Esophagus muscularis mucosa (tissue), 4 donors: ENCODE results near the gene PHAF1. TPM values are rescaled to one million over a fixed set of nuclear protein-coding genes. Genes with fewer than 3 reads are reported as not detected.

ENCODE experiments used
- DNase-seq: peaks from one replicate; pipeline ENCODE4 v3.0.0-alpha.2; 2017; ENCODE audit errors: extremely low spot score
- H3K27ac ChIP-seq, 4 donors: fragments of 200-600 bp; sonication (generic); replicated peaks in 1 of 4; 1 replicate in 3 of 4; 2 replicates in 1 of 4; pipeline ENCODE4 v1.5.1; 2016 to 2019; ENCODE audit warnings: mild to moderate bottlenecking in 1 of 4
- H3K27me3 ChIP-seq, 4 donors: fragments of 200-600 bp; sonication (generic); one replicate each; pipeline versions ENCODE4 v1.5.1 to v1.6.0; 2016 to 2019
- H3K36me3 ChIP-seq, 4 donors: fragments of 200-600 bp; sonication (generic); one replicate each; pipeline ENCODE4 v1.5.1; 2016 to 2019
- H3K4me1 ChIP-seq, 4 donors: fragments of 200-600 bp; sonication (generic); one replicate each; pipeline ENCODE4 v1.5.1; 2016 to 2019
- H3K4me3 ChIP-seq, 4 donors: fragments of 200-600 bp; sonication (generic); 1 replicate in 2 of 4; 2 replicates in 2 of 4; pipeline ENCODE4 v1.5.1; 2016 to 2019; ENCODE audit warnings: mild to moderate bottlenecking in 4 of 4, moderate library complexity in 1 of 4
- H3K9me3 ChIP-seq, 4 donors: fragments of 200-600 bp; sonication (generic); 1 replicate in 3 of 4; 2 replicates in 1 of 4; pipeline ENCODE4 v1.5.1; 2016 to 2019
- EP300 ChIP-seq: sonication (generic); formaldehyde crosslinking; IDR thresholded peaks from one replicate; pipeline ENCODE4 v1.6.1; 2017; ENCODE audit warnings: antibody characterized with exemption
- POLR2A ChIP-seq: fragments of 450-650 bp; IDR thresholded peaks from one replicate; pipeline ENCODE4 v1.6.1; 2017; ENCODE audit warnings: antibody characterized with exemption, moderate library complexity, mild to moderate bottlenecking, low read depth
- POLR2AphosphoS5 ChIP-seq, 2 donors: sonication (generic); formaldehyde crosslinking; IDR thresholded peaks; one replicate each; pipeline ENCODE4 v1.6.1; 2017; ENCODE audit warnings: antibody characterized with exemption in 2 of 2
- WGBS: methylation state at CpG from one replicate; pipeline ENCODE4 v1.1.5; 2018; 5-methylcytosine and 5-hydroxymethylcytosine counted together
- intact Hi-C: fragments of 100-400 bp; cut with DNase I; formaldehyde crosslinking; loops from one replicate; pipeline ENCODE4 v1.15.1; 2023
- total RNA-seq, 4 donors: library from RNA; depleted of rRNA; stranded (reverse); fragments of >200 nt; gene quantifications; one replicate each; pipeline versions ENCODE4 v1.1.0 to v1.2.1, GENCODE V29; 2016
- TF ChIP-seq, protein P1 (sequence below), 3 experiments: fragments of 200-600 bp in 2 of 3; fragments of 450-650 bp in 1 of 3; sonication (generic) in 2 of 3; IDR thresholded peaks; one replicate each; pipeline ENCODE4 v1.5.1; 2017 to 2019; ENCODE audit warnings: antibody characterized with exemption in 3 of 3, mild to moderate bottlenecking in 2 of 3, moderate library complexity in 1 of 3

PHAF1 gene
- total RNA-seq, 4 donors from 2014 or later = 11.4 to 23.7 (median 17.1) TPM

DNA sequence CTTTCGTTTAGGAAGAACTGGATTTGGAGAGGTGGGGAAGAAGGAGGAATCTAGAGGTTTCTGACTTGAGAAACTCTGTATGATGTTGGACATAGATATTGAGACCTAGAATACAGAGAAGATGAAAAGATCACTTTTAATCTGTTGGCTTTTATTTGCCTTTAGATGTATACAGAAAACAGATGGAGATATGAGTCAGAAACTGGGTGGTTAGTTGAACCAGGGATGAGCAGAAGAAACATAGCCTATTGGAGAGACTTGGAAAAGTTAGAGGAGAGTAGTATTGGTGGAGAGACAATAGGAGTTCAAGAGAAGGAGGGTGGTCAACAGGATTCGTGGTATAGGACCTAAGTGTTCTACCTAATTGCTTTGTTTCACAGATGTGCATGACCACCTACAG is 5.1 kb downstream of the PHAF1 start:
- peaks cover 0 to 15% (median 1%) of the 10 kb centered on the region in 4 donors for H3K36me3 ChIP-seq
- WGBS = 95% methylated on average over 2 of the region's 2 CpGs
- H3K9me3 ChIP-seq = no peaks in the 10 kb centered on the region
- H3K27me3 ChIP-seq = no peaks in the 10 kb centered on the region
- H3K4me1 ChIP-seq = peaks cover 13 to 38% (median 23%) of the 10 kb centered on the region in 4 donors
- intact Hi-C loops = no loop called here
- H3K4me3 ChIP-seq = no peak overlapping the region
- no peak for TF ChIP-seq POLR2A
- TF ChIP-seq, protein P1, sequence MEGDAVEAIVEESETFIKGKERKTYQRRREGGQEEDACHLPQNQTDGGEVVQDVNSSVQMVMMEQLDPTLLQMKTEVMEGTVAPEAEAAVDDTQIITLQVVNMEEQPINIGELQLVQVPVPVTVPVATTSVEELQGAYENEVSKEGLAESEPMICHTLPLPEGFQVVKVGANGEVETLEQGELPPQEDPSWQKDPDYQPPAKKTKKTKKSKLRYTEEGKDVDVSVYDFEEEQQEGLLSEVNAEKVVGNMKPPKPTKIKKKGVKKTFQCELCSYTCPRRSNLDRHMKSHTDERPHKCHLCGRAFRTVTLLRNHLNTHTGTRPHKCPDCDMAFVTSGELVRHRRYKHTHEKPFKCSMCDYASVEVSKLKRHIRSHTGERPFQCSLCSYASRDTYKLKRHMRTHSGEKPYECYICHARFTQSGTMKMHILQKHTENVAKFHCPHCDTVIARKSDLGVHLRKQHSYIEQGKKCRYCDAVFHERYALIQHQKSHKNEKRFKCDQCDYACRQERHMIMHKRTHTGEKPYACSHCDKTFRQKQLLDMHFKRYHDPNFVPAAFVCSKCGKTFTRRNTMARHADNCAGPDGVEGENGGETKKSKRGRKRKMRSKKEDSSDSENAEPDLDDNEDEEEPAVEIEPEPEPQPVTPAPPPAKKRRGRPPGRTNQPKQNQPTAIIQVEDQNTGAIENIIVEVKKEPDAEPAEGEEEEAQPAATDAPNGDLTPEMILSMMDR (IDR thresholded peaks at IDR 0.05) = no peak
- TF ChIP-seq EP300 = no peak
- TF ChIP-seq POLR2AphosphoS5 (IDR thresholded peaks at IDR 0.05) = no peak
- DNase-seq = no peak
- H3K27ac ChIP-seq = no peak overlapping the region

DNA sequence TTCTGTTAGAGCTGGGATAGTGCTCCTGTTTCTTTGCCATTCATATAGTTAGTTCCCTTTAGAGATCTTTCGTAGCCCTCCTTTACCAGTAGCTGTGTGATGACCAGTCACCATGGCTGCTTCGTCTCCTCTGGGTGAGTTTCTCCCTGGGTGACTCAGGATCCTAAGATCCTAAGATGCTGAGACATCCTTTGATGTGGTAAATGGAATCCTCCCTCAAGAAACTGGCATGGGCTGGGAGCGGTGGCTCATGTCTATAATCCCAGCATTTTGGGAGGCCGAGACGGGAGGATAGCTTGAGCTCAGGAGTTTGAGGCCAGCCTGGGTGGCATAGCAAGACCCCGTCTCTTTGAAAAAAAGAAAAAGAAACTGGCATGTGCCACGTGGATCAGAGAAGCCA is 5.9 kb downstream of the PHAF1 start:
- intact Hi-C loops = no loop called here

DNA sequence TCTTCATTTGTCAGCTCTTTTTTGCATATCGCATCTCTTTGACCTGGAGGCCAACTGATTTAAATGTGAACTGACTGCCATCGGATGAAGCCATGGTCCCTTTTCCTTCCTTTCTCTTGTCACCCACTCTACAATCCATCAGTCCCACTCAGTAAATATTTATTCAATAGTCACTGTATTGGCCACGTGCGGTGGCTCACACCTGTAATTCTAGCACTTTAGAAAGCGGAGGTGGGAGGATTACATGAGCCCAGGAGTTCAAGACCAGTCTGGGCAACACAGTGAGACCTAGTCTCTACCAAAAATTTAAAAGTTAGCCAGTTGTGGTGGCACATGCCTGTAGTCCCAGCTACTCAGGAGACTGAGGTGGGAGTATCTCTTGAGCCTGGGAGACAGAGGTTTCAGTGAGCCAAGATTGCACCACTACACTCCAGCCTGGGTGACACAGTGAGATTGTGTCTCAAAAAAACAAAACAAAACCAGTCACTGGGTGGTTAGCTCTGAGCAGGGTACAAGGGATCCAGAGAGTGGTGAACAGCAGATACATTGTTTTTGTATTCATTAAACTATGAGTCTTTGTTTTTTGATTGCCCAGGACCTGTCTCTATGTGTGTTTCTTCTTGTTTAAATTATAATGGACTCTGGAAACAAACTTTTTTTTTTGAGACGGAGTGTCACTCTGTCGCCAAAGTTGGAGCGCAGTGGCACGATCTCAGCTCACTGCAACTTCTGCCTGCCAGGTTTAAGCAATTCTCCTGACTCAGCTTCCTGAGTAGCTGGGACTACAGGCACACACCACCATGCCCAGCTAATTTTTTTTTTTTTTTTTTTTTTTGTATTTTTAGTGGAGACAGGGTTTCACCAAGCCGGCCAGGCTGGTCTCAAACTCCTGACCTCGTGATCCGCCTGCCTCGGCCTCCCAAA is 6.9 kb downstream of the PHAF1 start:
- WGBS = 80% methylated on average over 13 of the region's 13 CpGs
- TF ChIP-seq POLR2A (no peak), EP300 (no peak), POLR2AphosphoS5 (IDR thresholded peaks at IDR 0.05) (no peak)
- TF ChIP-seq, protein P1 (IDR thresholded peaks at IDR 0.05) = no peak
- no peak overlapping the region for H3K4me3 ChIP-seq

More for the DNA sequence above, 5.9 kb downstream of the PHAF1 start:
- no peaks in the 10 kb centered on the region for H3K27me3 ChIP-seq
- peaks cover 0 to 24% (median 8%) of the 10 kb centered on the region in 4 donors for H3K36me3 ChIP-seq
- DNase-seq = no peak
- WGBS = 77% methylated on average over 7 of the region's 7 CpGs
- no peak for TF ChIP-seq EP300
- TF ChIP-seq, protein P1 (IDR thresholded peaks at IDR 0.05) = no peak
- TF ChIP-seq POLR2AphosphoS5 (IDR thresholded peaks at IDR 0.05) = no peak
- no peak for TF ChIP-seq POLR2A
- peaks cover 9 to 33% (median 18%) of the 10 kb centered on the region in 4 donors for H3K4me1 ChIP-seq
- H3K9me3 ChIP-seq = no peaks in the 10 kb centered on the region
- H3K4me3 ChIP-seq = no peak overlapping the region
- no peak overlapping the region for H3K27ac ChIP-seq

DNA sequence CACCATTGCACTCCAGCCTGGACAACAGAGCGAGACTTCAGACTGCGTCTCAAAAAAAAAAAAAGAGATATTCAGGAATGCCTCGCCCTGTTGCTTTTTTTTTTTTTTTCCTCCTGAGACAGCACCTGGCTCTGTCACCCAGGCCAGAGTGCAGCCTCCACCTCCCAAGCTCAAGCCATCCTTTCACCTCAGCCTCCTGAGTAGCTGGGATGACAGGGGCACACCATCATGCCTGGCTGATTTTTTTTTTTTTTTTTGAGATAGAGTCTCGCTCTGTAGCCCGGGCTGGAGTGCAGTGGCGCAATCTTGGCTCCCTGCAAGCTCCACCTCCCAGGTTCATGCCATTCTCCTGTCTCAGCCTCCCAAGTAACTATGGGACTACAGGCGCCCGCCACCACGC is 8.0 kb downstream of the PHAF1 start:
- Histone ChIP-seq H3K27me3 (no peaks in the 10 kb centered on the region), H3K4me1 (peaks cover 0 to 17% (median 3%) of the 10 kb centered on the region in 4 donors), H3K36me3 (peaks cover 12 to 44% (median 28%) of the 10 kb centered on the region in 4 donors), H3K9me3 (no peaks in the 10 kb centered on the region), H3K27ac (no peak overlapping the region), H3K4me3 (no peak overlapping the region)
- TF ChIP-seq POLR2A = no peak
- TF ChIP-seq POLR2AphosphoS5 (IDR thresholded peaks at IDR 0.05) = no peak
- TF ChIP-seq, protein P1 (IDR thresholded peaks at IDR 0.05) = no peak
- no peak for DNase-seq
- intact Hi-C loops = no loop called here
- 89% methylated on average over 9 of the region's 9 CpGs for WGBS

More for the DNA sequence above, 6.9 kb downstream of the PHAF1 start:
- Histone ChIP-seq H3K27me3 (no peaks in the 10 kb centered on the region), H3K36me3 (peaks cover 2 to 34% (median 17%) of the 10 kb centered on the region in 4 donors), H3K9me3 (no peaks in the 10 kb centered on the region), H3K4me1 (peaks cover 0 to 22% (median 8%) of the 10 kb centered on the region in 4 donors), H3K27ac (no peak overlapping the region)
- no peak for DNase-seq
- intact Hi-C loops = no loop called here
